Stimulated activated CD4-positive, alpha-beta T cell treated with anti-CD3 and anti-CD28 coated beads, Interleukin-1b, Interleukin-23, amount 100 ng/mL, for 1 hour (primary cell): Measurements from ENCODE around the gene MN1.

ENCODE experiments used
- DNase-seq, 2 donors: peaks; one replicate each; pipeline ENCODE4 v3.0.0-alpha.2; 2020; ENCODE audit warnings: low read depth in 2 of 2

Gene MN1

GRCh38 chr22:27800250-27801201 is 1.0 kb downstream of the MN1 start:
- DNase-seq = no peak

GRCh38 chr22:27799827-27800249 is 1.7 kb downstream of the MN1 start:
- no peak for DNase-seq

GRCh38 chr22:27799015-27799826 is 2.3 kb downstream of the MN1 start:
- no peak for DNase-seq

GRCh38 chr22:27798511-27799014 is 3.0 kb downstream of the MN1 start:
- no peak for DNase-seq

- DNase-seq = no peak
Observed at GRCh38 chr22:27797520-27798391, 3.8 kb downstream of the MN1 start.

- no peak for DNase-seq
Observed at GRCh38 chr22:27796829-27797519, 4.6 kb downstream of the MN1 start.

GRCh38 chr22:27795696-27796517 is 5.6 kb downstream of the MN1 start:
- DNase-seq = no peak

- DNase-seq = no peak
Observed at GRCh38 chr22:27795053-27795452, 6.5 kb downstream of the MN1 start.

GRCh38 chr22:27794226-27794625 is 7.3 kb downstream of the MN1 start:
- no peak for DNase-seq

GRCh38 chr22:27793576-27793975 is 8.0 kb downstream of the MN1 start:
- no peak for DNase-seq

GRCh38 chr22:27792452-27793161 is 8.9 kb downstream of the MN1 start:
- no peak for DNase-seq

GRCh38 chr22:27791859-27792241 is 9.7 kb downstream of the MN1 start:
- DNase-seq = no peak

- no peak for DNase-seq
Observed at GRCh38 chr22:27791159-27791858, 10.2 kb downstream of the MN1 start.

GRCh38 chr22:27790376-27791158 is 11.0 kb downstream of the MN1 start:
- no peak for DNase-seq

GRCh38 chr22:27788500-27789288 is 12.9 kb downstream of the MN1 start:
- no peak for DNase-seq

GRCh38 chr22:27786965-27787364 is 14.6 kb downstream of the MN1 start:
- no peak for DNase-seq

GRCh38 chr22:27786291-27786932 is 15.1 kb downstream of the MN1 start:
- DNase-seq = no peak
